Lung (tissue), 12 donors: ENCODE measurements around the gene TNFRSF18. TPM values are rescaled to one million over a fixed set of nuclear protein-coding genes. Genes with fewer than 3 reads are reported as not detected.

ENCODE experiments used
- ATAC-seq: fragments of 200-7000 bp; cut with Tn5 transposase; one replicate; pipeline ENCODE4 v1.9.1; 2020; ENCODE audit warnings: moderate number of reproducible peaks; ENCODE audit not compliant: insufficient read depth, low FRiP score
- DNase-seq, 3 donors: peaks; one replicate each; pipeline ENCODE4 v3.0.0-alpha.2; 2013 to 2017
- H3K27ac ChIP-seq, 2 donors: one replicate each; pipeline ENCODE4 v1.5.1; 2013; ENCODE audit warnings: mild to moderate bottlenecking in 2 of 2, moderate library complexity in 2 of 2, control low read depth in 1 of 2, inconsistent platforms in 1 of 2, low read depth in 1 of 2, low read length in 1 of 2
- H3K27me3 ChIP-seq, 3 donors: one replicate each; pipeline ENCODE4 v1.5.1; 2013; ENCODE audit warnings: low read length in 2 of 3; ENCODE audit not compliant: control insufficient read depth in 3 of 3, insufficient read depth in 3 of 3
- H3K36me3 ChIP-seq, 4 donors: one replicate each; pipeline ENCODE4 v1.5.1; 2013; ENCODE audit warnings: low read length in 4 of 4, mild to moderate bottlenecking in 1 of 4, moderate library complexity in 1 of 4; ENCODE audit not compliant: control insufficient read depth in 4 of 4, insufficient read depth in 4 of 4
- H3K4me1 ChIP-seq, 5 donors: one replicate each; pipeline ENCODE4 v1.5.1; 2013; ENCODE audit warnings: low read length in 5 of 5, mild to moderate bottlenecking in 2 of 5, moderate library complexity in 1 of 5; ENCODE audit not compliant: control insufficient read depth in 5 of 5, insufficient read depth in 5 of 5
- H3K4me3 ChIP-seq: one replicate; pipeline ENCODE4 v1.5.1; 2013; ENCODE audit warnings: mild to moderate bottlenecking, control low read depth, moderate library complexity
- H3K9ac ChIP-seq, 2 donors: one replicate each; pipeline ENCODE4 v1.5.1; 2013; ENCODE audit warnings: low read length in 2 of 2, control low read depth in 1 of 2; ENCODE audit not compliant: insufficient read depth in 1 of 2
- H3K9me3 ChIP-seq, 4 donors: one replicate each; pipeline ENCODE4 v1.5.1; 2013; ENCODE audit warnings: low read length in 3 of 4, mild to moderate bottlenecking in 1 of 4, moderate library complexity in 1 of 4; ENCODE audit not compliant: control insufficient read depth in 4 of 4, insufficient read depth in 3 of 4
- CTCF ChIP-seq: IDR thresholded peaks from 2 replicates; pipeline ENCODE4 v1.5.1; 2012; ENCODE audit warnings: mild to moderate bottlenecking; ENCODE audit errors: control extremely low read depth, extremely low read depth
- WGBS, 2 donors: extraction: QIAGEN DNeasy Blood & Tissue Kit; methylation state at CpG; one replicate each; pipeline ENCODE4 v1.1.7; 2013; 5-methylcytosine and 5-hydroxymethylcytosine counted together
- polyA plus RNA-seq, 2 donors: library from polyadenylated mRNA; stranded (reverse); fragments of 200-250 nt; gene quantifications; one replicate each; pipeline ENCODE4 v1.2.1, GENCODE V29; 2013
- total RNA-seq, 2 donors: library from RNA; depleted of rRNA in 1 of 2; stranded (reverse); fragments of >200 nt in 1 of 2; gene quantifications; one replicate each; pipeline ENCODE4 v1.2.1, GENCODE V29; 2014 to 2021
- donor health status: control.
- donor health status: control.
- donor health status: Bipolar disorder and iron deficiency.
- donor health status: healthy.
- donor health status: DM: yes; HTN: yes; CAD: no.

TNFRSF18 gene
- total and polyA plus RNA-seq, 4 donors, result 1.8 to 4.0 (median 2.4) TPM

GRCh38 chr1:1212780-1213344 is 6.5 kb upstream of the TNFRSF18 start:
- peaks cover 0 to 33% (median 0%) of the 10 kb centered on the region in 5 donors for H3K4me1 ChIP-seq
- WGBS, 2 donors, result 18 to 32% methylated on average over 18 to 24 of the region's 24 CpGs
- no peak for TF ChIP-seq CTCF
- ATAC-seq (no peak), DNase-seq (peak; percentile 49 to 65 (median 57))
- peaks cover 0 to 7% (median 0%) of the 10 kb centered on the region in 3 donors for H3K27me3 ChIP-seq
- H3K9me3 ChIP-seq, result no peaks in the 10 kb centered on the region
- peak overlapping the region; percentile 52 for H3K4me3 ChIP-seq
- H3K27ac ChIP-seq, result peak overlapping the region; percentile 51 to 69
- peaks cover 0 to 23% (median 5%) of the 10 kb centered on the region in 4 donors for H3K36me3 ChIP-seq
- H3K9ac ChIP-seq, result no peak overlapping the region

- DNase-seq, result peak in 1 of 3 donors; percentile 6
- no peak for ATAC-seq
- Histone ChIP-seq H3K27ac (no peak overlapping the region), H3K4me3 (peak overlapping the region; percentile 6), H3K9ac (no peak overlapping the region), H3K27me3 (peaks cover 3 to 12% (median 4%) of the 10 kb centered on the region in 3 donors), H3K9me3 (no peaks in the 10 kb centered on the region), H3K4me1 (peaks cover 0 to 33% (median 0%) of the 10 kb centered on the region in 5 donors), H3K36me3 (peaks cover 0 to 12% (median 1%) of the 10 kb centered on the region in 4 donors)
- WGBS, 2 donors, result 89 to 90% methylated on average over 25 to 28 of the region's 28 CpGs
- TF ChIP-seq CTCF, result no peak
Observed at GRCh38 chr1:1211541-1212441, 5.4 kb upstream of the TNFRSF18 start.

- WGBS, 2 donors, result 95 to 97% methylated on average over 28 to 31 of the region's 31 CpGs
- TF ChIP-seq CTCF, result no peak
- no peak for ATAC-seq
- Histone ChIP-seq H3K36me3 (peaks cover 0 to 4% (median 1%) of the 10 kb centered on the region in 4 donors), H3K27ac (no peak overlapping the region), H3K4me1 (peaks cover 0 to 39% (median 0%) of the 10 kb centered on the region in 5 donors), H3K9ac (no peak overlapping the region), H3K4me3 (no peak overlapping the region), H3K9me3 (no peaks in the 10 kb centered on the region), H3K27me3 (peaks cover 3 to 13% (median 4%) of the 10 kb centered on the region in 3 donors)
- DNase-seq, result peak in 1 of 3 donors; percentile 1
Observed at GRCh38 chr1:1210726-1211540, 4.5 kb upstream of the TNFRSF18 start.
